ENCODE results near the gene PLA2G4E. TPM values are rescaled to one million over a fixed set of nuclear protein-coding genes. Genes with fewer than 3 reads are reported as not detected.
A peak's percentile ranks its signal among the peaks of the same experiment; 100 is the strongest.

PLA2G4E gene
- total RNA-seq, 2 donors from 2014 or later: not detected

DNA sequence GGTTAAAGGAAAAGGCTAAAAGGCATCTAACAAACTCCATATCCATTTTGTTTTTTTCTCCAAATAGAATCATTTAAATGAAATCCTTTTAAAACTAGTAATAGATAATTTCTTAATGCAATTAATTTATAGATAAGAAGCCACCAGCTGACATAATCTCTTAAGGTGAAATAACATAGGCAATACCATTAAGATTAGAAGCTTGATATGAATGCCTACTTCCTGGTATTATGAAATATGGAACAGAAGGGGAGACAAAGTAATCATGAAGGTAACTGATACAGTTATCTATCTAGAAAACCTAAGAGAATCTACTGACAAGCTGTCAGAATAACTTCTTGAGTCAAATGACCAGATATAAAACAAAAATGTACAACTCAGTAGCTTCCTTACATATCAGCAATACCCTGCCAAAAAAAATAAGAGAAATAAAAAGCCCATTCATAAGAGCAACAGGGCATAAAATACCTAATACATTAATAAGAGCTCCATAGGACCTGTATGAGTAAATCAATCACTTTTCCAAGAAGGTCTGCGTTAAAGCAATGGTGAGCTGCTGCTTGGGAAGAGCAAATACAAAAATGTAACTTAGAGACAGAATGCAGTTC lies 59.1 kb downstream of the PLA2G4E start:
- H3K27me3 Mint-ChIP-seq (ENCODE audit: insufficient read depth): no peaks in the 10 kb centered on the region

DNA sequence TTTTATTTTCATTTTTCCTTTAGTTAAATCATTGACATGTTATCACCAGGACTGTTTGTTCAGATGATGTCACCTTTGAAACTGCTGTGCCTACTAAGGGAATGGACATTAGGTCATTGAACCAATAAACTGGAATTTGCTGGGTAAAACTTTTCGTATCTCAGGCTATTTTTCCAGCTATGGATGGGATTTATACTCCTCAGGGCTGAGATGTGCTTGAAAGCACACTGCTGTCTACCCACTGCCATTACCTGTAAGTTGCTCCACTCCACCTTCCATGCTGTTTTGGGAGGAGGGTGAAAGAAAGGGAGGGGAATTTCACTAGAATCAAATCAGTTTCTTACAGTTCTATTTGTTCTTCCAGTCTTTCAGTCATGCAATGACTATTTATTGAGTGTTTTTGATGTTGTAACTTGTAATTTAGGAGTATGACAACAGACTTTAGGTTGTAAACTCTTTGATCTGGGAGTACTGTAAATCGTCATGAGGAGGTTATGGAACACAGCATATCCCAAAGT lies 59.8 kb downstream of the PLA2G4E start:
- DNase-seq: peak; percentile 7
- TF ChIP-seq, protein P1, sequence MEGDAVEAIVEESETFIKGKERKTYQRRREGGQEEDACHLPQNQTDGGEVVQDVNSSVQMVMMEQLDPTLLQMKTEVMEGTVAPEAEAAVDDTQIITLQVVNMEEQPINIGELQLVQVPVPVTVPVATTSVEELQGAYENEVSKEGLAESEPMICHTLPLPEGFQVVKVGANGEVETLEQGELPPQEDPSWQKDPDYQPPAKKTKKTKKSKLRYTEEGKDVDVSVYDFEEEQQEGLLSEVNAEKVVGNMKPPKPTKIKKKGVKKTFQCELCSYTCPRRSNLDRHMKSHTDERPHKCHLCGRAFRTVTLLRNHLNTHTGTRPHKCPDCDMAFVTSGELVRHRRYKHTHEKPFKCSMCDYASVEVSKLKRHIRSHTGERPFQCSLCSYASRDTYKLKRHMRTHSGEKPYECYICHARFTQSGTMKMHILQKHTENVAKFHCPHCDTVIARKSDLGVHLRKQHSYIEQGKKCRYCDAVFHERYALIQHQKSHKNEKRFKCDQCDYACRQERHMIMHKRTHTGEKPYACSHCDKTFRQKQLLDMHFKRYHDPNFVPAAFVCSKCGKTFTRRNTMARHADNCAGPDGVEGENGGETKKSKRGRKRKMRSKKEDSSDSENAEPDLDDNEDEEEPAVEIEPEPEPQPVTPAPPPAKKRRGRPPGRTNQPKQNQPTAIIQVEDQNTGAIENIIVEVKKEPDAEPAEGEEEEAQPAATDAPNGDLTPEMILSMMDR (conservative IDR thresholded peaks at IDR 0.05): no peak
- Histone ChIP-seq H3K36me3 (ENCODE audit: control insufficient read depth, insufficient read depth, low read length) (no peaks in the 10 kb centered on the region), H3K27ac (ENCODE audit: low read depth, low read length) (no peak overlapping the region), H3K4me1 (ENCODE audit: control insufficient read depth, insufficient read depth, low read length) (no peaks in the 10 kb centered on the region), H3K4me3 (ENCODE audit: low read length) (no peak overlapping the region), H3K9me3 (ENCODE audit: control insufficient read depth, low read length) (no peaks in the 10 kb centered on the region), H3K9ac (ENCODE audit: extremely low read depth, low read length, poor library complexity, severe bottlenecking) (no peak overlapping the region), H3K27me3 (ENCODE audit: control insufficient read depth, insufficient read depth, low read length, poor library complexity, severe bottlenecking) (no peaks in the 10 kb centered on the region)
- peaks cover 22% of the 10 kb centered on the region for H3K36me3 Mint-ChIP-seq (ENCODE audit: low read depth)
- peaks cover 11% of the 10 kb centered on the region for H3K9me3 Mint-ChIP-seq
- H3K4me3 Mint-ChIP-seq: no peak overlapping the region
- peak overlapping the region; percentile 35 for H3K27ac Mint-ChIP-seq
- 71 to 90% methylated on average over 1 to 2 of the region's 2 CpGs for WGBS, 2 experiments (ENCODE audit: insufficient coverage in 1 of 2, insufficient read length in 1 of 2)
- no peaks in the 10 kb centered on the region for H3K27me3 Mint-ChIP-seq (ENCODE audit: insufficient read depth)
- H3K4me1 Mint-ChIP-seq: peaks cover 11% of the 10 kb centered on the region

More for the DNA sequence above, 59.1 kb downstream of the PLA2G4E start:
- TF ChIP-seq, protein P1 (conservative IDR thresholded peaks at IDR 0.05): no peak
- Histone ChIP-seq H3K9ac (ENCODE audit: extremely low read depth, low read length, poor library complexity, severe bottlenecking) (no peak overlapping the region), H3K4me3 (ENCODE audit: low read length) (no peak overlapping the region), H3K4me1 (ENCODE audit: control insufficient read depth, insufficient read depth, low read length) (no peaks in the 10 kb centered on the region), H3K27me3 (ENCODE audit: control insufficient read depth, insufficient read depth, low read length, poor library complexity, severe bottlenecking) (no peaks in the 10 kb centered on the region), H3K36me3 (ENCODE audit: control insufficient read depth, insufficient read depth, low read length) (no peaks in the 10 kb centered on the region), H3K27ac (ENCODE audit: low read depth, low read length) (no peak overlapping the region), H3K9me3 (ENCODE audit: control insufficient read depth, low read length) (no peaks in the 10 kb centered on the region)
- 95 to 100% methylated on average over 1 of the region's 1 CpG for WGBS, 2 experiments (ENCODE audit: insufficient coverage in 1 of 2, insufficient read length in 1 of 2)
- no peak overlapping the region for H3K4me3 Mint-ChIP-seq
- H3K27ac Mint-ChIP-seq: no peak overlapping the region
- H3K9me3 Mint-ChIP-seq: peaks cover 11% of the 10 kb centered on the region
- no peak for DNase-seq
- peaks cover 22% of the 10 kb centered on the region for H3K36me3 Mint-ChIP-seq (ENCODE audit: low read depth)
- H3K4me1 Mint-ChIP-seq: peaks cover 12% of the 10 kb centered on the region

DNA sequence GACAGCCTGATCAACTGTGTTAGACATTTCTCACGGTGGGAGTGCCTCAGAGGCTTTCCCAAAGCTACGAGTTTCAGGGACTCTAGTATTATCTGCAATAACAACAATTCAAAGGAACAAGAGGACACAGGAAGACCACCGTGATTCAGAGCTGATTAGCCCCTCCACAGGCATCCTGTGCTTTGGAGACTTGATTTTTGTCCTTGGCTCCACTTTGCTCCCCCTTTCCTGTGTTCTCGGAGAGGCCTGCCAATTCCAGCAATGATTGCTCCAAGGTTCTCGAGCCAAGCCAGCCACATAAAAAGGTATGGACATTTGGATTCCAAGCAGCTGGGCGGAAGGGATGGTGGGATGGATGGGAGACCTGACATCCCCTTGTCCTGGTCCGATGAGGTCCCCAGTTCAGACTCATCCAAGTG lies 62.8 kb downstream of the PLA2G4E start:
- H3K27ac Mint-ChIP-seq: no peak overlapping the region
- peaks cover 9% of the 10 kb centered on the region for H3K4me1 Mint-ChIP-seq
- H3K4me3 Mint-ChIP-seq: no peak overlapping the region
- Histone ChIP-seq H3K4me1 (ENCODE audit: control insufficient read depth, insufficient read depth, low read length) (no peaks in the 10 kb centered on the region), H3K9ac (ENCODE audit: extremely low read depth, low read length, poor library complexity, severe bottlenecking) (no peak overlapping the region), H3K4me3 (ENCODE audit: low read length) (no peak overlapping the region), H3K36me3 (ENCODE audit: control insufficient read depth, insufficient read depth, low read length) (peaks cover 8% of the 10 kb centered on the region), H3K9me3 (ENCODE audit: control insufficient read depth, low read length) (no peaks in the 10 kb centered on the region), H3K27me3 (ENCODE audit: control insufficient read depth, insufficient read depth, low read length, poor library complexity, severe bottlenecking) (no peaks in the 10 kb centered on the region), H3K27ac (ENCODE audit: low read depth, low read length) (no peak overlapping the region)
- TF ChIP-seq, protein P1 (conservative IDR thresholded peaks at IDR 0.05): no peak
- H3K36me3 Mint-ChIP-seq (ENCODE audit: low read depth): peaks cover 21% of the 10 kb centered on the region
- no peaks in the 10 kb centered on the region for H3K27me3 Mint-ChIP-seq (ENCODE audit: insufficient read depth)
- peaks cover 8% of the 10 kb centered on the region for H3K9me3 Mint-ChIP-seq
- peak; percentile 29 for DNase-seq
- 94 to 95% methylated on average over 6 to 7 of the region's 7 CpGs for WGBS, 2 experiments (ENCODE audit: insufficient coverage in 1 of 2, insufficient read length in 1 of 2)
